Activated CD8-positive, alpha-beta memory T cell treated with anti-CD3 and anti-CD28 coated beads, Interleukin-2, amount 10 ng/mL, durations not matched to agents 7 days and 5 days (primary cell): ENCODE results near the gene TBCK. TPM values are rescaled to one million over a fixed set of nuclear protein-coding genes. Genes with fewer than 3 reads are reported as not detected.
"Not testable (repeated sequence)": the region's sequence is repeated elsewhere in the genome, so short reads cannot be mapped to it uniquely, and the experiment has no call there.

Source experiments
- ATAC-seq: fragments of 150-1000 bp; cut with Tn5 transposase; one replicate; pipeline ENCODE4 v1.10.0; 2021; ENCODE audit warnings: moderate library complexity
- CTCF ChIA-PET: fragments of 350-600 bp; sonication (Branson Sonifier 250); formaldehyde crosslinking; loops from one replicate; lab custom pipeline; 2021; ENCODE audit warnings: antibody characterized with exemption; lab: Charles Lee
- DNase-seq: peaks from one replicate; pipeline ENCODE4 v3.0.0-alpha.2; 2020
- H3K27ac Mint-ChIP-seq: one replicate; pipeline ENCODE4 v1.8.0; 2021; ENCODE audit warnings: mild to moderate bottlenecking, mixed read lengths
- H3K27me3 Mint-ChIP-seq: one replicate; pipeline ENCODE4 v1.8.0; 2021; ENCODE audit warnings: mixed read lengths
- H3K36me3 Mint-ChIP-seq: one replicate; pipeline ENCODE4 v1.8.0; 2021; ENCODE audit warnings: mild to moderate bottlenecking, mixed read lengths
- H3K4me1 Mint-ChIP-seq: one replicate; pipeline ENCODE4 v1.8.0; 2021; ENCODE audit warnings: mixed read lengths
- H3K4me3 Mint-ChIP-seq: one replicate; pipeline ENCODE4 v1.8.0; 2021; ENCODE audit warnings: mild to moderate bottlenecking, moderate library complexity, mixed read lengths
- H3K9me3 Mint-ChIP-seq: one replicate; pipeline ENCODE4 v1.8.0; 2022; ENCODE audit warnings: low read depth, mixed read lengths
- total RNA-seq, 2 experiments: library from RNA; stranded (reverse); gene quantifications; one replicate each; pipeline ENCODE4 v1.2.3, GENCODE V29; 2021

Gene TBCK
- total RNA-seq, 2 experiments from 2014 or later, result 33.2 to 36.9 TPM

DNA sequence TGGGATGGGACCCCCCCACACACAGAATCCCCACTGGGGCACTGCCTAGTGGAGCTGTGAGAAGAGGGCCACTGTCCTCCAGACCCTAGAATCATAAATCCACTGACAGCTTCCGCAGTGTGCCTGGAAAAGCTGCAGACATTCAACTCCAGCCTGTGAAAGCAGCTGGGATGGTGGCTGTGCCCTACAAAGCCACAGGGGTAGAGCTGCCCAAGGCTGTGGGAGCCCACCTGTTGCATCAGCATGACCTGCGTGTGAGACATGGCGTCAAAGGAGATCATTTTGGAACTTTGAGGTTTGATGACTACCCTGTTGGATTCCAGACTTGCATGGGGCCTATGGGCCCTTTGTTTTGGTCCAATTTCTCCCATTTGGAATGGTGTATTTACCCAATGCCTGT lies 22.7 kb upstream of the TBCK start:
- DNase-seq (no peak), ATAC-seq (no peak)
- H3K36me3 Mint-ChIP-seq, result peaks cover 80% of the 10 kb centered on the region
- H3K27me3 Mint-ChIP-seq, result no peaks in the 10 kb centered on the region
- peaks cover 15% of the 10 kb centered on the region for H3K4me1 Mint-ChIP-seq
- peaks cover 7% of the 10 kb centered on the region for H3K9me3 Mint-ChIP-seq
- H3K27ac Mint-ChIP-seq, result no peak overlapping the region
- H3K4me3 Mint-ChIP-seq, result no peak overlapping the region
- CTCF ChIA-PET, result no interaction called here

DNA sequence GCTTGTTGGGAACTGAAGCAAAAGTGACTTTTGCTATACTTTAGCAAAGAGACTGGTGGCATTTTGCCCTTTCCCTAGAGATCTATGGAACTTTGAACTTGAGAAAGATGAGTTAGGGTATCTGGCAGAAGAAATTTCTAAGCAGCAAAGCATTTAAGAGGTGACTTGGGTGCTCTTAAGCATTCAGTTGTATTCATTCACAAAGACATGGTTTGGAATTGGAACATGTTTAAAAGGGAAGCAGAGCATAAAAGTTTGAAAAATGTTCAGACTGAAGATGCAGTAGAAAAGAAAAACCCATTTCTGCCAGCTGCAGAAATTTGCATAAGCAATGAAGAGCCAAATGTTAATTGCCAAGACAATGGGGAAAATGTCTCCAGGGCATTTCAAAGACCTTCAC lies 21.9 kb upstream of the TBCK start:
- Mint-ChIP-seq H3K27ac (no peak overlapping the region), H3K9me3 (peaks cover 7% of the 10 kb centered on the region), H3K4me3 (no peak overlapping the region), H3K36me3 (peaks cover 82% of the 10 kb centered on the region), H3K4me1 (peaks cover 15% of the 10 kb centered on the region), H3K27me3 (no peaks in the 10 kb centered on the region)
- no peak for ATAC-seq
- CTCF ChIA-PET, result no interaction called here
- DNase-seq, result no peak

- Mint-ChIP-seq H3K27ac (no peak overlapping the region), H3K4me3 (no peak overlapping the region), H3K36me3 (peaks cover 79% of the 10 kb centered on the region), H3K9me3 (peaks cover 7% of the 10 kb centered on the region), H3K4me1 (peaks cover 13% of the 10 kb centered on the region), H3K27me3 (no peaks in the 10 kb centered on the region)
- CTCF ChIA-PET, result no interaction called here
- ATAC-seq (no peak), DNase-seq (no peak)
Observed at GRCh38 chr4:106336618-106337017, 20.6 kb upstream of the TBCK start.

DNA sequence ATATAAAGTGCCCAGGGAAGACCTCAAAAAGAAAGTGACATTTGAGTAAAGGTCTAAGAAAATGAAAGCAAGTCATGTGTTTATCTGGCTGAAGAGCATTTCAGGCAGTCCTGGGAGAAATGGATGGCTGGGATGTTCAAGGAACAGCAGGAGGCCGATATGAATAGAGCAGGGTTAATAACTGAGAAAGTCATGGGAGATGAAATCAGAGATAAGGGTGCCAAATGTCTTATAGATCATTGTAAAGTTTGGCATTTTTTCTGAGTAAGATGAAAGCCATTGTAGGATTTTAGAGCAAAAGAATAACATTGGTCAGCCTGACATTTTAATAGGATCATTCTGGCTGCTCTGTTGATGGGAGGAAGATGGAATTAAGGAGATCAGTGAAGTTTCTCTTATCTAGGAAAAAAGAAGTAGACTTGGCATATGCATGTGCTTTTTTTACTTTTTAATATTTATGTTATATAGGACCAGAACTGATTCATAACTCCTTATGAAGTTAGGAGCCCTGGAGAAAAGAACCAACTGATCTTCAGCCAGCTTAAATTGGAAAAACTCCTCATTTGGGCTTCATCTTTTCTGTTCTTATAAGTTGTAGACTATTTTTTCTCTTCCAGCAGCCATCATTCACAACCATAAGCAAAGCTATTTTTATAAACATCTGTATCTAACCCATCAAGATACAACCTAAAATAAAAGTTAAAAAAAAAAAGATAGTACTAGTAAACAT lies 18.9 kb upstream of the TBCK start:
- CTCF ChIA-PET, result interaction anchor here (1.2 kb wide), 1 partner anchor 8 kb away, joined by 3 read pairs; no protein-coding TSS in a partner anchor
- H3K27ac Mint-ChIP-seq, result no peak overlapping the region
- peaks cover 2% of the 10 kb centered on the region for H3K4me1 Mint-ChIP-seq

GRCh38 chr4:106333186-106333585 lies 17.2 kb upstream of the TBCK start:
- Mint-ChIP-seq H3K27ac (no peak overlapping the region), H3K36me3 (peaks cover 59% of the 10 kb centered on the region)
- CTCF ChIA-PET, result no interaction called here

More for the DNA sequence above, 18.9 kb upstream of the TBCK start:
- H3K36me3 Mint-ChIP-seq, result peaks cover 69% of the 10 kb centered on the region
- H3K4me3 Mint-ChIP-seq, result no peak overlapping the region
- DNase-seq (no peak), ATAC-seq (no peak)
- H3K9me3 Mint-ChIP-seq, result peaks cover 5% of the 10 kb centered on the region
- no peaks in the 10 kb centered on the region for H3K27me3 Mint-ChIP-seq

DNA sequence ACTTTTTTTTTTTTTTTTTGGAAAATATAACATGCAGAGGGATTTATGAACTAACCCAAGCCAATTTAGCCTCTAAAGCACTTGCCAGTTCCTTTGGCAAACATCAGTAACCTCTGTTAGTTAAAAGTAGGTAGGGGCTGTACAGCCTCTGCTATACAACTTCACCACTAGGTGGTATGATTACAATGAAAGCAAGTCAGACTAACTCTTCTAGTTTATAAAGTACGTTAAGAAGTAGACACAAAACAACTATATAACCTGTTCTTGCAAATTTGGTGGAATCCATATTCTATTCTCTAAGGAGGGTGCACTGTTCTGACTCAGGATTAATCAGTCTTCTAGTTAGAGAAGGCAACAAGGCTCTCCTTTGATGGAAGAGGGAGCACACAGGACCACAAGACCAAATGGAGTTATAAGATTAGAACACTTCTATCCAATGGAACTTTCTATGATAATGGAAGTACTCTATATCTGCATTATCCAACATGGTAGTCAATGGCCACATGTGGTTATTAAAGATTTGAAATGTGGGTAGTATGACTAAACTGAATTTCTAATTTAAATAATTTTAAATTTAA lies 13.1 kb upstream of the TBCK start:
- CTCF ChIA-PET, result interaction anchor here (0.7 to 1.7 kb wide), 4 partner anchors 13 to 149 kb away, joined by 3 to 6 read pairs (median 4); partner anchors contain the start of genes AIMP1 and TBCK
- Mint-ChIP-seq H3K4me1 (peaks cover 11% of the 10 kb centered on the region), H3K27me3 (no peaks in the 10 kb centered on the region), H3K9me3 (no peaks in the 10 kb centered on the region), H3K4me3 (no peak overlapping the region), H3K36me3 (peaks cover 41% of the 10 kb centered on the region), H3K27ac (no peak overlapping the region)
- ATAC-seq (peak; percentile 82), DNase-seq (no peak)

More at GRCh38 chr4:106333186-106333585, 17.2 kb upstream of the TBCK start:
- DNase-seq (no peak), ATAC-seq (no peak)
- Mint-ChIP-seq H3K27me3 (no peaks in the 10 kb centered on the region), H3K9me3 (peaks cover 5% of the 10 kb centered on the region), H3K4me3 (no peak overlapping the region), H3K4me1 (peaks cover 8% of the 10 kb centered on the region)

DNA sequence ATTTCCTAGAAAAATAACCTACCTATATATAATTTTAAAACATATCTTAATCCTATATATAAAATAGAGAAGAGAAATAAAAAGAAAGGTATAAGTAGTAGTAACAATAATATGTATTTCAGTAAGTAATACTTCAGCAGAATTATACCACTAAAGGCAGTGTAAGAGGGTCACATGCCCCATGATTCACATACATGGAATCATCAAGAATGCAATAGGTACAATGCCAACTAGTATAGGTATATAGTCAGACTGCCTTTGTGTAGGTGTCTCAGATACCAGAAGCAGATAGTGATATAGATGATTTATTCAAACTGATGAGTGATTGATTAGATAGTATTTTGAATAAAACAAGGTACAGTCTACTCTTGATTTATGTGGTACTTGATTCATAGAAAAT lies 9.8 kb upstream of the TBCK start:
- ATAC-seq, result no peak
- no peak overlapping the region for H3K4me3 Mint-ChIP-seq
- CTCF ChIA-PET, result no interaction called here
- peaks cover 30% of the 10 kb centered on the region for H3K36me3 Mint-ChIP-seq
- DNase-seq, result no peak
- H3K9me3 Mint-ChIP-seq, result no peaks in the 10 kb centered on the region
- no peak overlapping the region for H3K27ac Mint-ChIP-seq
- H3K4me1 Mint-ChIP-seq, result peaks cover 19% of the 10 kb centered on the region
- no peaks in the 10 kb centered on the region for H3K27me3 Mint-ChIP-seq

GRCh38 chr4:106323119-106323518 lies 7.1 kb upstream of the TBCK start:
- Mint-ChIP-seq H3K4me3 (no peak overlapping the region), H3K4me1 (peaks cover 17% of the 10 kb centered on the region), H3K9me3 (peaks cover 5% of the 10 kb centered on the region), H3K36me3 (peaks cover 33% of the 10 kb centered on the region), H3K27ac (no peak overlapping the region), H3K27me3 (no peaks in the 10 kb centered on the region)
- DNase-seq (no peak), ATAC-seq (no peak)
- CTCF ChIA-PET, result interaction anchor here (0.7 kb wide), 1 partner anchor 39 kb away, joined by 3 read pairs; no protein-coding TSS in a partner anchor

DNA sequence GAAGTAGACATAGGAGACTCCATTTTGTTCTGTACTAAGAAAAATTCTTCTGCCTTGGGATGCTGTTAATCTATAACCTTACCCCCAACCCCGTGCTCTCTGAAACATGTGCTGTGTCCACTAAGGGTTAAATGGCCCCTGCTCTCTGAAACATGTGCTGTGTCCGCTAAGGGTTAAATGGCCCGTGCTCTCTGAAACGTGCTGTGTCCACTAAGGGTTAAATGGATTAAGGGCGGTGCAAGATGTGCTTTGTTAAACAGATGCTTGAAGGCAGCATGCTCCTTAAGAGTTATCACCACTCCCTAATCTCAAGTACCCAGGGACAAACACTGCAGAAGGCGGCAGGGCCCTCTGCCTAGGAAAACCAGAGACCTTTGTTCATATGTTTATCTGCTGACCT lies 5.8 kb upstream of the TBCK start:
- ATAC-seq, DNase-seq, H3K27me3 Mint-ChIP-seq, H3K9me3 Mint-ChIP-seq, H3K4me3 Mint-ChIP-seq, CTCF ChIA-PET: not testable (repeated sequence)
- H3K27ac Mint-ChIP-seq, result peak overlapping the region; percentile 64
- peaks cover 12% of the 10 kb centered on the region for H3K4me1 Mint-ChIP-seq
- peaks cover 26% of the 10 kb centered on the region for H3K36me3 Mint-ChIP-seq

- H3K27me3 Mint-ChIP-seq, DNase-seq, H3K4me3 Mint-ChIP-seq, H3K9me3 Mint-ChIP-seq, ATAC-seq, CTCF ChIA-PET, H3K27ac Mint-ChIP-seq: not testable (repeated sequence)
- Mint-ChIP-seq H3K4me1 (peaks cover 12% of the 10 kb centered on the region), H3K36me3 (peaks cover 23% of the 10 kb centered on the region)
Observed at GRCh38 chr4:106321168-106321567, 5.2 kb upstream of the TBCK start.

DNA sequence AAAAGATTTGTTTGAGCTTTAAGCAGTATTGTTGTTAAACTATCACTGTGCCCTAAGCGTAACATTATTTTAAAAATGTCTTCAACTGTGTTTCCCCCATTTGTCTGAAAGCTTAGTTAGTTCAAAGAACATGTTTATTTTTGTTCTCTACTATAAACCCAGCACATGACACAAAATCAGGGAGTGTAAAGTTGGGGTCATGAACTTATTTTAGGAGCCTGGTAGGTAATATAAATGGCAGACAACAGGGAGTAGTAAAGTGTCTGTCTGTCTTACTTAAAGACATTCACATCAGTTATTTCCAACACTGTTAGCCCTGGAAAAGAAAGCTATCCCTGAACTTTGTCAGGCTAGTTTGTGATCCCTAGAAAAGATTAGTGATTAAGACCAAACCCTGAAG lies 4.2 kb upstream of the TBCK start:
- Mint-ChIP-seq H3K27ac (no peak overlapping the region), H3K4me1 (peaks cover 15% of the 10 kb centered on the region), H3K27me3 (no peaks in the 10 kb centered on the region), H3K36me3 (peaks cover 23% of the 10 kb centered on the region), H3K9me3 (peaks cover 5% of the 10 kb centered on the region), H3K4me3 (no peak overlapping the region)
- DNase-seq (no peak), ATAC-seq (no peak)
- CTCF ChIA-PET, result no interaction called here

DNA sequence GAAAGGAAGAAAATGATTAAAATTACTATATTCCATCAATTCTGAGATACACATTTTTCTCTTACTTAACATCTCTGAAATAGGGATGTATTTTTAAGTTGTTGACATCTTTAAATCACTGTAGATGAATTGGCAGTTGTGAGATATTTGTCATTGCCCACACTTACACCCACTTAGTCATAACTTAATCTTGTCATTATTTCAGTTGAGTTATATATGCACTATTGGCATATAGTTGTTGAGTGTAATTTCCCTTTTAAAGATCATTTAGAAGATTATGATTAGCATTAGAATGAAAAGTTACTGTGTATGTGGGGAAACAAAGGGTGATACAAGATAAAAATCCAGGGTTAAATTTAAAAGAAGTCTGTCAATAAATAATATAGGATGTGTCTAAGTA lies 2.5 kb upstream of the TBCK start:
- CTCF ChIA-PET, result no interaction called here
- Mint-ChIP-seq H3K27me3 (no peaks in the 10 kb centered on the region), H3K36me3 (peaks cover 22% of the 10 kb centered on the region), H3K9me3 (peaks cover 5% of the 10 kb centered on the region), H3K4me3 (no peak overlapping the region), H3K27ac (no peak overlapping the region), H3K4me1 (peaks cover 27% of the 10 kb centered on the region)
- ATAC-seq (no peak), DNase-seq (no peak)

- Mint-ChIP-seq H3K27ac (no peak overlapping the region), H3K36me3 (peaks cover 22% of the 10 kb centered on the region), H3K27me3 (no peaks in the 10 kb centered on the region), H3K9me3 (peaks cover 5% of the 10 kb centered on the region), H3K4me3 (no peak overlapping the region), H3K4me1 (peaks cover 29% of the 10 kb centered on the region)
- no peak for DNase-seq
- CTCF ChIA-PET, result no interaction called here
- no peak for ATAC-seq
Observed at GRCh38 chr4:106317815-106318214, 1.8 kb upstream of the TBCK start.
